Parathyroid adenoma (tissue), 2 donors: Measurements from ENCODE around the gene SLC44A5.
A peak's percentile ranks its signal among the peaks of the same experiment; 100 is the strongest.

ENCODE experiments used
- H2AFZ ChIP-seq: fragments of 300-600 bp; sonication (generic); one replicate; pipeline ENCODE4 v1.7.0; 2017; ENCODE audit warnings: antibody characterized with exemption, mild to moderate bottlenecking
- H3K27ac ChIP-seq: fragments of 300-600 bp; sonication (generic); one replicate; pipeline ENCODE4 v1.7.0; 2017
- H3K27me3 ChIP-seq: fragments of 300-600 bp; sonication (generic); one replicate; pipeline ENCODE4 v1.7.0; 2017; ENCODE audit warnings: low read length; ENCODE audit not compliant: control insufficient read depth, insufficient read depth
- H3K36me3 ChIP-seq: fragments of 300-600 bp; sonication (generic); one replicate; pipeline ENCODE4 v1.7.0; 2017; ENCODE audit warnings: low read length; ENCODE audit not compliant: control insufficient read depth, insufficient read depth
- H3K4me1 ChIP-seq: fragments of 300-600 bp; sonication (generic); one replicate; pipeline ENCODE4 v1.7.0; 2017; ENCODE audit warnings: control low read depth
- H3K4me2 ChIP-seq: fragments of 300-600 bp; sonication (generic); one replicate; pipeline ENCODE4 v1.7.0; 2017; ENCODE audit warnings: low read length
- H3K4me3 ChIP-seq: fragments of 300-600 bp; sonication (generic); one replicate; pipeline ENCODE4 v1.7.0; 2017; ENCODE audit warnings: low read depth, low read length
- H3K79me2 ChIP-seq: fragments of 300-600 bp; sonication (generic); one replicate; pipeline ENCODE4 v1.7.0; 2017; ENCODE audit warnings: control low read depth
- H3K9ac ChIP-seq: fragments of 300-600 bp; sonication (generic); one replicate; pipeline ENCODE4 v1.7.0; 2017; ENCODE audit warnings: mild to moderate bottlenecking
- H3K9me3 ChIP-seq: fragments of 300-600 bp; sonication (generic); one replicate; pipeline ENCODE4 v1.7.0; 2017; ENCODE audit warnings: low read length; ENCODE audit not compliant: control insufficient read depth
- TF ChIP-seq, protein P1 (sequence below): fragments of 300-600 bp; sonication (generic); IDR thresholded peaks from one replicate; pipeline ENCODE4 v1.7.0; 2017; ENCODE audit warnings: antibody characterized with exemption, mild to moderate bottlenecking
- donor health status: primary hyperparathyroidism.

Gene SLC44A5

DNA sequence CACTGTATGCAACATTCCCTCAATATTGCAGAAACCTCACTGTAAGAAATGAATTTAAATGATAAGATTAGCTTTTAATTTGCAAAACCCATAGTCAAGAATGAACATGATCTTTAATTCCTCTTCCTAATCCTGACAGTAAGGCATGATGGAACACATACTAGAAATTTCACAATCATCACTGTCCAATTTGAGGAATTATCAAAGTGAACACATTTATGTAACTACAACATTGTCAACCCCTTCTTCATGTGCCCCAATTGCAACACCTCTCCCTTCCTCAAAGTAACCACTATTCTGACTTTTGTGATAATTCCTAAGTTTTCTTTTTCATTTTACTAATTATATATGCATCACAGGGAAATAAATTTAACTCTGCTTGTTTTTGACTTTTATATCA lies 373.6 kb downstream of the SLC44A5 start:
- Histone ChIP-seq H2AFZ (no peak overlapping the region), H3K79me2 (no peaks in the 10 kb centered on the region), H3K9ac (no peak overlapping the region), H3K4me2 (no peak overlapping the region), H3K9me3 (no peaks in the 10 kb centered on the region), H3K4me1 (no peaks in the 10 kb centered on the region), H3K27ac (no peak overlapping the region), H3K4me3 (no peak overlapping the region), H3K27me3 (no peaks in the 10 kb centered on the region), H3K36me3 (no peaks in the 10 kb centered on the region)
- TF ChIP-seq, protein P1, sequence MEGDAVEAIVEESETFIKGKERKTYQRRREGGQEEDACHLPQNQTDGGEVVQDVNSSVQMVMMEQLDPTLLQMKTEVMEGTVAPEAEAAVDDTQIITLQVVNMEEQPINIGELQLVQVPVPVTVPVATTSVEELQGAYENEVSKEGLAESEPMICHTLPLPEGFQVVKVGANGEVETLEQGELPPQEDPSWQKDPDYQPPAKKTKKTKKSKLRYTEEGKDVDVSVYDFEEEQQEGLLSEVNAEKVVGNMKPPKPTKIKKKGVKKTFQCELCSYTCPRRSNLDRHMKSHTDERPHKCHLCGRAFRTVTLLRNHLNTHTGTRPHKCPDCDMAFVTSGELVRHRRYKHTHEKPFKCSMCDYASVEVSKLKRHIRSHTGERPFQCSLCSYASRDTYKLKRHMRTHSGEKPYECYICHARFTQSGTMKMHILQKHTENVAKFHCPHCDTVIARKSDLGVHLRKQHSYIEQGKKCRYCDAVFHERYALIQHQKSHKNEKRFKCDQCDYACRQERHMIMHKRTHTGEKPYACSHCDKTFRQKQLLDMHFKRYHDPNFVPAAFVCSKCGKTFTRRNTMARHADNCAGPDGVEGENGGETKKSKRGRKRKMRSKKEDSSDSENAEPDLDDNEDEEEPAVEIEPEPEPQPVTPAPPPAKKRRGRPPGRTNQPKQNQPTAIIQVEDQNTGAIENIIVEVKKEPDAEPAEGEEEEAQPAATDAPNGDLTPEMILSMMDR: no peak

DNA sequence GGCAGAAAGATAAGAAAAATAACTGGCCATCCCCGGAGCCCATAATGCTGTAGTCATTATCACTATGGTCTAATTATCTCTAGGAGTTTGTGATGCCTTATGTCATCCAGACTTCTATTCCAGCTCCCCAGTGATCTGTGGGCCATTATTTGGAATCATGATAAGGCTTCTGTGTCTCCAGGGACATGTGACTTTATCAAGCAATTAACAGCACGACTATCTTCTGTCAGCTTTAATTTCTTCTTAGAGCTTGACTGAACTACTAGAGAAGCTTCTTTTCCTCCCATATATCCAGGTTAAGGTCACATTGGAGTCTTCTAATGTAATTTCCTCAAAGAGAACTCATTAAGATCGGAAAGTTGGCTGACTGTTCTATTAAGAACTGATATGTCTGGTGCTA lies 376.4 kb downstream of the SLC44A5 start:
- Histone ChIP-seq H3K79me2 (no peaks in the 10 kb centered on the region), H3K36me3 (no peaks in the 10 kb centered on the region), H3K4me3 (no peak overlapping the region), H3K9me3 (no peaks in the 10 kb centered on the region), H3K4me2 (no peak overlapping the region), H3K27me3 (no peaks in the 10 kb centered on the region), H2AFZ (no peak overlapping the region), H3K27ac (no peak overlapping the region), H3K9ac (no peak overlapping the region), H3K4me1 (no peaks in the 10 kb centered on the region)
- TF ChIP-seq, protein P1: no peak

DNA sequence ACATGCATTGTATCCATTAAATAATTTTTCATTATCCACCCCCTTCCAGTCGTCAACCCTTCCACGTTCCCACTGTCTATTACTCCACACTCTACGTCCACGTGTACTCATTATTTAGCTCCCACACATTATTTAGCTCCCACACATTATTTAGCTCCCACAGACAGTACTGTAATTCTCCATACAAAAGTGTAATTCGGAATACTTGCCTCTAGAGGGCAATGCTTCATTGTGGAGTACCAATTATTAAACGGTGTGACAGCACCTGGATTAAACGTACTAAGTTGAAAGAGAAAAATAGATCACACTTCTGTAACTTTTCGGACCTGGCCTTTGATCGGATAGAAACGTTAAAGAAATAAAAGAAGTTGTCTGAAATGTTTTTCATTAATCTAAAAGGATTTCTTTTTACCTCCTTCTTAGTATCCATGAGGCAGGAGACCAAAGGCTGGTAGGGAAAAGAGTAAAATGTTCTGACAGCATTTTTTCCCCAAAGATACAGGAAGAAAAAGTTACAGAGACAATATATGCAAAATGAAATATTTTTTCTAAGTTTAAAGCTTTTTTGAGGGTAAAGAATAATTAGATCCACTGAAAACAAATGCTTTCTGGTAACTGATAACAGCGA lies 377.5 kb downstream of the SLC44A5 start:
- no peaks in the 10 kb centered on the region for H3K36me3 ChIP-seq
- no peak overlapping the region for H3K9ac ChIP-seq
- H3K27me3 ChIP-seq: no peaks in the 10 kb centered on the region
- no peaks in the 10 kb centered on the region for H3K79me2 ChIP-seq
- TF ChIP-seq, protein P1: peak; percentile 43
- H3K27ac ChIP-seq: no peak overlapping the region
- no peak overlapping the region for H3K4me2 ChIP-seq
- H3K4me1 ChIP-seq: no peaks in the 10 kb centered on the region
- no peak overlapping the region for H2AFZ ChIP-seq
- no peaks in the 10 kb centered on the region for H3K9me3 ChIP-seq
- no peak overlapping the region for H3K4me3 ChIP-seq

DNA sequence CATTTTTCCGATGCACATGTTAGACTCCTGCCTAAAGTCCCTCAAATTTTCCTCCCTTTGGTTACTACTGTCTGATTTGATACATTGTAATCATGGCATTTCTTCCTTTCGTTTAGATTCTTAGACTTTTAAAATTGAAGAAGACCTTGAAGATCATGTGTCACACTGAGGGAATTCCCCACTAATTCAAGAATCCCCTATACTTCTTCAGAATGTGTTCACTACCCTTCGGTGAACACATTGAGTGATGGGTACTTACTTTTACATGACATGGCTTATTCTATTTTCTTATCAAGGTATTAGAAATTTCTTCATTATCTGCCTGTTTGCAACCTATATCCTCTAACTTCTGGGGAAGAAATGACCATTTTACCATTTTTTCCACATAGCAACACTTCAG lies 390.8 kb downstream of the SLC44A5 start:
- H3K4me3 ChIP-seq: no peak overlapping the region
- H3K79me2 ChIP-seq: no peaks in the 10 kb centered on the region
- TF ChIP-seq, protein P1: no peak
- no peaks in the 10 kb centered on the region for H3K27me3 ChIP-seq
- no peak overlapping the region for H3K27ac ChIP-seq
- H2AFZ ChIP-seq: no peak overlapping the region
- H3K36me3 ChIP-seq: no peaks in the 10 kb centered on the region
- H3K9me3 ChIP-seq: no peaks in the 10 kb centered on the region
- no peak overlapping the region for H3K4me2 ChIP-seq
- H3K4me1 ChIP-seq: no peaks in the 10 kb centered on the region
- no peak overlapping the region for H3K9ac ChIP-seq

DNA sequence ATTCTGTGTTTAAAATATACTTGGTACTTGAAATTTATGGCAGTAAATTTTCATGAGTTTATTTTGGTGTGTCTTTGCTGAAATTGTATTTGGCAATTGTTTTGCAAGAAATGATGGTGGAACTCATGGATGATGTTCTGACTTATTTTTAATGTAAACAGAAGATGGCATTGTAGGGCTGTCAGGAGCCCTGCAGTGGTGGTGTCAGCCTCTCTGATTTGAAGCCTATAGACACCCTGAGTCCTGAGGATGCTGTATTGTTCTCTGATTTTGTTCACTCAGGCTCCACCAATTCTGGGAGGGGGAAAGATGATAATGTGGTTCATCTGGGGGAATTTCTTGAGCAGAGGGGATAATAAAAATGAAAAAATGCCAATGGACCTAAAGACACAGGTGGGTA lies 396.9 kb downstream of the SLC44A5 start:
- H2AFZ ChIP-seq: no peak overlapping the region
- no peaks in the 10 kb centered on the region for H3K36me3 ChIP-seq
- no peak overlapping the region for H3K27ac ChIP-seq
- no peak overlapping the region for H3K4me2 ChIP-seq
- no peak overlapping the region for H3K9ac ChIP-seq
- H3K9me3 ChIP-seq: no peaks in the 10 kb centered on the region
- no peaks in the 10 kb centered on the region for H3K4me1 ChIP-seq
- H3K4me3 ChIP-seq: no peak overlapping the region
- TF ChIP-seq, protein P1: no peak
- H3K27me3 ChIP-seq: no peaks in the 10 kb centered on the region
- no peaks in the 10 kb centered on the region for H3K79me2 ChIP-seq
